ENCODE data around the gene DGKG. TPM values are rescaled to one million over a fixed set of nuclear protein-coding genes. Genes with fewer than 3 reads are reported as not detected.

Gene DGKG
- total and polyA plus RNA-seq, 9 of the 15 experiments (the other 6 are each of a cell fraction or from before 2014, with no cell fraction given) = 0.01 to 0.36 (median 0.15) TPM

DNA sequence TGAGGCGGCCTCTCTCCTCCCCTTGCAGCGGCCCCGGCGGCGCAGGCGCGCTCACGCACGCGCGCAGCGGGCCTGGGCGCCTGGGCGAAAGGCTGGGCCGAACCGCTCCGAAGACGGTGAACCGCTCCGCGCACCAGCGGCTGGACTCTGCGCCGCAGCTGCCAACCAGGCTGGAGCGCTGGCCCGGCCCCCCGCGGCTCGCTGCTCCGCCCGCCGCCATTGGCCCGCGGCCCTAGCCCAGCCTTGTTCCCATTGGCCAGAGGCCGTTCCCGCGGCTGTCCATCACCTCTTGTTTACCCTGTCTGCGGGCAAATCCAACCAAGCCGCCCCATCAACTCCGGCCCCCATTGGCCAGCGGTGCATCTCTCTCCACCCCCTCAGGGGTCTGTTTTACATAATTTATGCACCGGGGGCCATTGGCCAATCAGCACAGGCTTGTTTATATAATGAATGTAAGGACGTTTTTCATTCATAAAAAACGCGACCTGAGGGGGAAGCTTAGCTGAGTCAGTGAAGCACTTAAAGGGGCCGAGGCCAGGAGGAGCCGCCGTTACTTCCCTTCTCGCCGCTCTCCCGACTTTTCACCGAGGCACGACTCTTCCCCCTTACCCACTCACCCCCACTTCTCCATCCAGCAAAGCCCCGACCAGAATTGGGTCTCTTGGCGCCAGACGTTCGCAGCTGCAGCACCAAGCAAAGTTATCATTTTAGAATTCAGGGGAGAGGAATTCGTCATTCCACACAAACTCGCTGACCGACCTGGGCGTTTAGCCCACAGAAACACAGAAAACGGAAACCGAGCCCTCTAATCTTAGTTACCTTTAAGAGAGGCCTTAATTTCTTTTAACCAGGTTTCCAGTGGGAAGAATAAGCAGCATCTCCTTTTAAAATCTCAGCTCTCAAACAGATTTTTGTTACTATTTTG, 252.8 kb downstream of the DGKG start, which contains the start of gene ETV5 (continued):
- TF ChIP-seq FOXM1 (IDR thresholded peaks at IDR 0.05; ENCODE audit: low read depth) = peak; percentile 70; the same call in 1 of the 2 replicates
- TF ChIP-seq FOXM1 (CRISPR knock-in tag; IDR thresholded peaks at IDR 0.05; ENCODE audit: low read depth) = no peak
- TF ChIP-seq MEIS2 (IDR thresholded peaks at IDR 0.05; ENCODE audit: partially characterized antibody) = peak; percentile 66
- peak; percentile 94 for TF ChIP-seq RBFOX2 (IDR thresholded peaks at IDR 0.05; ENCODE audit: low read depth, low read length)
- TF ChIP-seq ERF (CRISPR knock-in tag; IDR thresholded peaks at IDR 0.05) = 0 out of 2 replicates have a peak, but pooled peaks have one; percentile 30
- TF ChIP-seq, protein P1, sequence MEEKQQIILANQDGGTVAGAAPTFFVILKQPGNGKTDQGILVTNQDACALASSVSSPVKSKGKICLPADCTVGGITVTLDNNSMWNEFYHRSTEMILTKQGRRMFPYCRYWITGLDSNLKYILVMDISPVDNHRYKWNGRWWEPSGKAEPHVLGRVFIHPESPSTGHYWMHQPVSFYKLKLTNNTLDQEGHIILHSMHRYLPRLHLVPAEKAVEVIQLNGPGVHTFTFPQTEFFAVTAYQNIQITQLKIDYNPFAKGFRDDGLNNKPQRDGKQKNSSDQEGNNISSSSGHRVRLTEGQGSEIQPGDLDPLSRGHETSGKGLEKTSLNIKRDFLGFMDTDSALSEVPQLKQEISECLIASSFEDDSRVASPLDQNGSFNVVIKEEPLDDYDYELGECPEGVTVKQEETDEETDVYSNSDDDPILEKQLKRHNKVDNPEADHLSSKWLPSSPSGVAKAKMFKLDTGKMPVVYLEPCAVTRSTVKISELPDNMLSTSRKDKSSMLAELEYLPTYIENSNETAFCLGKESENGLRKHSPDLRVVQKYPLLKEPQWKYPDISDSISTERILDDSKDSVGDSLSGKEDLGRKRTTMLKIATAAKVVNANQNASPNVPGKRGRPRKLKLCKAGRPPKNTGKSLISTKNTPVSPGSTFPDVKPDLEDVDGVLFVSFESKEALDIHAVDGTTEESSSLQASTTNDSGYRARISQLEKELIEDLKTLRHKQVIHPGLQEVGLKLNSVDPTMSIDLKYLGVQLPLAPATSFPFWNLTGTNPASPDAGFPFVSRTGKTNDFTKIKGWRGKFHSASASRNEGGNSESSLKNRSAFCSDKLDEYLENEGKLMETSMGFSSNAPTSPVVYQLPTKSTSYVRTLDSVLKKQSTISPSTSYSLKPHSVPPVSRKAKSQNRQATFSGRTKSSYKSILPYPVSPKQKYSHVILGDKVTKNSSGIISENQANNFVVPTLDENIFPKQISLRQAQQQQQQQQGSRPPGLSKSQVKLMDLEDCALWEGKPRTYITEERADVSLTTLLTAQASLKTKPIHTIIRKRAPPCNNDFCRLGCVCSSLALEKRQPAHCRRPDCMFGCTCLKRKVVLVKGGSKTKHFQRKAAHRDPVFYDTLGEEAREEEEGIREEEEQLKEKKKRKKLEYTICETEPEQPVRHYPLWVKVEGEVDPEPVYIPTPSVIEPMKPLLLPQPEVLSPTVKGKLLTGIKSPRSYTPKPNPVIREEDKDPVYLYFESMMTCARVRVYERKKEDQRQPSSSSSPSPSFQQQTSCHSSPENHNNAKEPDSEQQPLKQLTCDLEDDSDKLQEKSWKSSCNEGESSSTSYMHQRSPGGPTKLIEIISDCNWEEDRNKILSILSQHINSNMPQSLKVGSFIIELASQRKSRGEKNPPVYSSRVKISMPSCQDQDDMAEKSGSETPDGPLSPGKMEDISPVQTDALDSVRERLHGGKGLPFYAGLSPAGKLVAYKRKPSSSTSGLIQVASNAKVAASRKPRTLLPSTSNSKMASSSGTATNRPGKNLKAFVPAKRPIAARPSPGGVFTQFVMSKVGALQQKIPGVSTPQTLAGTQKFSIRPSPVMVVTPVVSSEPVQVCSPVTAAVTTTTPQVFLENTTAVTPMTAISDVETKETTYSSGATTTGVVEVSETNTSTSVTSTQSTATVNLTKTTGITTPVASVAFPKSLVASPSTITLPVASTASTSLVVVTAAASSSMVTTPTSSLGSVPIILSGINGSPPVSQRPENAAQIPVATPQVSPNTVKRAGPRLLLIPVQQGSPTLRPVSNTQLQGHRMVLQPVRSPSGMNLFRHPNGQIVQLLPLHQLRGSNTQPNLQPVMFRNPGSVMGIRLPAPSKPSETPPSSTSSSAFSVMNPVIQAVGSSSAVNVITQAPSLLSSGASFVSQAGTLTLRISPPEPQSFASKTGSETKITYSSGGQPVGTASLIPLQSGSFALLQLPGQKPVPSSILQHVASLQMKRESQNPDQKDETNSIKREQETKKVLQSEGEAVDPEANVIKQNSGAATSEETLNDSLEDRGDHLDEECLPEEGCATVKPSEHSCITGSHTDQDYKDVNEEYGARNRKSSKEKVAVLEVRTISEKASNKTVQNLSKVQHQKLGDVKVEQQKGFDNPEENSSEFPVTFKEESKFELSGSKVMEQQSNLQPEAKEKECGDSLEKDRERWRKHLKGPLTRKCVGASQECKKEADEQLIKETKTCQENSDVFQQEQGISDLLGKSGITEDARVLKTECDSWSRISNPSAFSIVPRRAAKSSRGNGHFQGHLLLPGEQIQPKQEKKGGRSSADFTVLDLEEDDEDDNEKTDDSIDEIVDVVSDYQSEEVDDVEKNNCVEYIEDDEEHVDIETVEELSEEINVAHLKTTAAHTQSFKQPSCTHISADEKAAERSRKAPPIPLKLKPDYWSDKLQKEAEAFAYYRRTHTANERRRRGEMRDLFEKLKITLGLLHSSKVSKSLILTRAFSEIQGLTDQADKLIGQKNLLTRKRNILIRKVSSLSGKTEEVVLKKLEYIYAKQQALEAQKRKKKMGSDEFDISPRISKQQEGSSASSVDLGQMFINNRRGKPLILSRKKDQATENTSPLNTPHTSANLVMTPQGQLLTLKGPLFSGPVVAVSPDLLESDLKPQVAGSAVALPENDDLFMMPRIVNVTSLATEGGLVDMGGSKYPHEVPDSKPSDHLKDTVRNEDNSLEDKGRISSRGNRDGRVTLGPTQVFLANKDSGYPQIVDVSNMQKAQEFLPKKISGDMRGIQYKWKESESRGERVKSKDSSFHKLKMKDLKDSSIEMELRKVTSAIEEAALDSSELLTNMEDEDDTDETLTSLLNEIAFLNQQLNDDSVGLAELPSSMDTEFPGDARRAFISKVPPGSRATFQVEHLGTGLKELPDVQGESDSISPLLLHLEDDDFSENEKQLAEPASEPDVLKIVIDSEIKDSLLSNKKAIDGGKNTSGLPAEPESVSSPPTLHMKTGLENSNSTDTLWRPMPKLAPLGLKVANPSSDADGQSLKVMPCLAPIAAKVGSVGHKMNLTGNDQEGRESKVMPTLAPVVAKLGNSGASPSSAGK (IDR thresholded peaks at IDR 0.05) = no peak; the same call in 1 of the 2 replicates
- TF ChIP-seq ZBTB7A (IDR thresholded peaks at IDR 0.05; ENCODE audit: borderline replicate concordance, control insufficient read depth, low read depth, low read length) = peak; percentile 31; the same call in 1 of the 2 replicates
- TF ChIP-seq CCAR2 (IDR thresholded peaks at IDR 0.05; ENCODE audit: low read depth, low read length) = no peak
- TF ChIP-seq SMARCB1 (IDR thresholded peaks at IDR 0.05; ENCODE audit: insufficient read length, low read depth) = no peak
- TF ChIP-seq EZH2 (IDR thresholded peaks at IDR 0.05; ENCODE audit: borderline replicate concordance, low read depth, low read length) = no peak
- TF ChIP-seq NR2C1 (IDR thresholded peaks at IDR 0.05) = no peak
- TF ChIP-seq NR2C1 (tag; IDR thresholded peaks at IDR 0.05) = no peak
- TF ChIP-seq YY1 (IDR thresholded peaks at IDR 0.05; ENCODE audit: borderline replicate concordance in 1 of 3, control insufficient read depth in 1 of 3, extremely low read depth in 1 of 3, insufficient read depth in 3 of 3, insufficient read length in 1 of 3, insufficient replicate concordance in 2 of 3, low read depth in 1 of 3, low read length in 2 of 3) = peak in 2 of 3 experiments; percentile 50 to 68
- peak; percentile 55; the same call in 1 of the 2 replicates for TF ChIP-seq MAFG (tag; conservative IDR thresholded peaks at IDR 0.05)
